ENCODE data around the gene IFNL3.
"Not testable (repeated sequence)": the region's sequence is repeated elsewhere in the genome, so short reads cannot be mapped to it uniquely, and the experiment has no call there.

DNA sequence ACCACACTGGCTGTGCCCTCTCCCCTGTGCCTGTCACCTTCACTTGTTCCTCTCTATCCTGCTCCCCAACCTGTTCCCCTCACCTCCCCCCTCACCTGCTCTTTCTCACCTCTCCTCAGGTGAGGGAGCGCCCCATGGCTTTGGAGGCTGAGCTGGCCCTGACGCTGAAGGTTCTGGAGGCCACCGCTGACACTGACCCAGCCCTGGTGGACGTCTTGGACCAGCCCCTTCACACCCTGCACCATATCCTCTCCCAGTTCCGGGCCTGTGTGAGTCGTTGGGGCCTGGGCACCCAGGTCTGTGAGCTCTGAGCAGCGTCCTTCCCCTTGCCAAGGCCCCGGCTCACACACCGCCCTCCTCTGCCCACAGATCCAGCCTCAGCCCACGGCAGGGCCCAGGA is 24.6 kb upstream of the IFNL3 start:
- not testable (repeated sequence) for TF ChIP-seq ZBTB33 (IDR thresholded peaks at IDR 0.05); NR2F2 (IDR thresholded peaks at IDR 0.05); CTCF (IDR thresholded peaks at IDR 0.05; ENCODE audit: low read depth, low read length, missing input control); TAF1 (conservative IDR thresholded peaks at IDR 0.05); MAX (IDR thresholded peaks at IDR 0.05); SP1 (IDR thresholded peaks at IDR 0.05); RAD21 (IDR thresholded peaks at IDR 0.05); FOXA1 (IDR thresholded peaks at IDR 0.05); JUND (IDR thresholded peaks at IDR 0.05); YY1 (IDR thresholded peaks at IDR 0.05); ATF3 (IDR thresholded peaks at IDR 0.05); RXRA (IDR thresholded peaks at IDR 0.05)
- TF ChIP-seq, protein P1, sequence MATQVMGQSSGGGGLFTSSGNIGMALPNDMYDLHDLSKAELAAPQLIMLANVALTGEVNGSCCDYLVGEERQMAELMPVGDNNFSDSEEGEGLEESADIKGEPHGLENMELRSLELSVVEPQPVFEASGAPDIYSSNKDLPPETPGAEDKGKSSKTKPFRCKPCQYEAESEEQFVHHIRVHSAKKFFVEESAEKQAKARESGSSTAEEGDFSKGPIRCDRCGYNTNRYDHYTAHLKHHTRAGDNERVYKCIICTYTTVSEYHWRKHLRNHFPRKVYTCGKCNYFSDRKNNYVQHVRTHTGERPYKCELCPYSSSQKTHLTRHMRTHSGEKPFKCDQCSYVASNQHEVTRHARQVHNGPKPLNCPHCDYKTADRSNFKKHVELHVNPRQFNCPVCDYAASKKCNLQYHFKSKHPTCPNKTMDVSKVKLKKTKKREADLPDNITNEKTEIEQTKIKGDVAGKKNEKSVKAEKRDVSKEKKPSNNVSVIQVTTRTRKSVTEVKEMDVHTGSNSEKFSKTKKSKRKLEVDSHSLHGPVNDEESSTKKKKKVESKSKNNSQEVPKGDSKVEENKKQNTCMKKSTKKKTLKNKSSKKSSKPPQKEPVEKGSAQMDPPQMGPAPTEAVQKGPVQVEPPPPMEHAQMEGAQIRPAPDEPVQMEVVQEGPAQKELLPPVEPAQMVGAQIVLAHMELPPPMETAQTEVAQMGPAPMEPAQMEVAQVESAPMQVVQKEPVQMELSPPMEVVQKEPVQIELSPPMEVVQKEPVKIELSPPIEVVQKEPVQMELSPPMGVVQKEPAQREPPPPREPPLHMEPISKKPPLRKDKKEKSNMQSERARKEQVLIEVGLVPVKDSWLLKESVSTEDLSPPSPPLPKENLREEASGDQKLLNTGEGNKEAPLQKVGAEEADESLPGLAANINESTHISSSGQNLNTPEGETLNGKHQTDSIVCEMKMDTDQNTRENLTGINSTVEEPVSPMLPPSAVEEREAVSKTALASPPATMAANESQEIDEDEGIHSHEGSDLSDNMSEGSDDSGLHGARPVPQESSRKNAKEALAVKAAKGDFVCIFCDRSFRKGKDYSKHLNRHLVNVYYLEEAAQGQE (IDR thresholded peaks at IDR 0.05): not testable (repeated sequence)
